Skeletal muscle satellite cell (primary cell): ENCODE results near the gene AFAP1L2.

Experiments
- H3K27me3 ChIP-seq: 2 replicates; pipeline ENCODE4 v1.7.0; 2013; ENCODE audit warnings: low read length; ENCODE audit not compliant: control insufficient read depth, insufficient read depth
- H3K36me3 ChIP-seq: 2 replicates; pipeline ENCODE4 v1.7.0; 2013; ENCODE audit warnings: mild to moderate bottlenecking, control low read depth, low read length; ENCODE audit not compliant: insufficient read depth
- H3K4me1 ChIP-seq: 2 replicates; pipeline ENCODE4 v1.7.0; 2013; ENCODE audit warnings: low read length; ENCODE audit not compliant: control insufficient read depth, insufficient read depth
- H3K4me2 ChIP-seq: 2 replicates; pipeline ENCODE4 v1.7.0; 2013; ENCODE audit warnings: mild to moderate bottlenecking, low read length
- H3K4me3 ChIP-seq: 2 replicates; pipeline ENCODE4 v1.7.0; 2013; ENCODE audit warnings: low read length
- H3K9ac ChIP-seq: 2 replicates; pipeline ENCODE4 v1.7.0; 2013; ENCODE audit warnings: mild to moderate bottlenecking, low read depth, low read length, moderate library complexity
- H3K9me3 ChIP-seq: replicated peaks from 2 replicates; pipeline ENCODE4 v1.7.0; 2013; ENCODE audit warnings: mild to moderate bottlenecking, control low read depth, low read length

AFAP1L2 gene

DNA sequence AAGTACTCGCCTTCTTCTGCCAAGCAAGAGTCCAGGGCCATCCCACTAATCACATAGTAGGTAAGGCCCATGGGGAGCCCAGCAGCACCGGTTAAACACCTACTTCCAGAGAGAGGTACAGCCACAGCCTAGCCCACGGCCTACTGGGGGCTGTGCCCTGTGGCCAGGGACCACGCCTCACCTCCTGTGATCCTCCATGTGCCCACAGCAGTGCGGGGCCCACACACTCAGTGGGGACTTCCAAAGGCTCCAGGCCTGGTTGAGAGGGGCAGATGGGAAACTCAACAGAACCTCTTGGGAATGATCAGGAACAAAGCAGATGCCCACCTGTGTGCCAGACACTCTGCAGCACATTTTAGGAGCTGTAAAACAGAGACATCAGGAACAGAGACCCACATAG is 19.7 kb downstream of the AFAP1L2 start:
- Histone ChIP-seq H3K4me1 (peaks cover 1% of the 10 kb centered on the region), H3K9ac (no peak overlapping the region), H3K9me3 (no peaks in the 10 kb centered on the region), H3K36me3 (no peaks in the 10 kb centered on the region), H3K4me2 (no peak overlapping the region), H3K4me3 (no peak overlapping the region), H3K27me3 (peaks cover 72% of the 10 kb centered on the region)

DNA sequence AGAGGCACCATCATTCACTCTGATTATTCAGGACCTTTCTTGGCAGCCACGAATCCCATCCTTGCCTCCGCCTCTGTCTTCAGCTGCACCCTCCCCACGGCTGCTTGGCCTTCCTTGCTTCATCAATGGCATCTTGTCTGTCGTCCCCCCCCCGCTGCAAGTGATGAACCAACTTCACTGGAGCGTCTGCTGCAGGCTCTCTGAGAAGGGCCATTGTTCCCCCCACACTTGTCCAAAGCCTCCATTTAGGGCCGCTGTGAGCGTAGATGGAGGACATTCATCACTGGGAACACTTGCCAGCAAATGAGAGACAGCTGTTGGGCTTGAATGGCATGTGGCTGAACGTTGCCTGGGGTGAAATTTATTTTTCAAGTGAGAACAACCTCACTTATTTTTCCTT is 20.1 kb downstream of the AFAP1L2 start:
- H3K27me3 ChIP-seq: peaks cover 72% of the 10 kb centered on the region
- H3K4me2 ChIP-seq: no peak overlapping the region
- no peak overlapping the region for H3K4me3 ChIP-seq
- H3K9ac ChIP-seq: no peak overlapping the region
- H3K36me3 ChIP-seq: no peaks in the 10 kb centered on the region
- H3K9me3 ChIP-seq: no peaks in the 10 kb centered on the region
- H3K4me1 ChIP-seq: no peaks in the 10 kb centered on the region

DNA sequence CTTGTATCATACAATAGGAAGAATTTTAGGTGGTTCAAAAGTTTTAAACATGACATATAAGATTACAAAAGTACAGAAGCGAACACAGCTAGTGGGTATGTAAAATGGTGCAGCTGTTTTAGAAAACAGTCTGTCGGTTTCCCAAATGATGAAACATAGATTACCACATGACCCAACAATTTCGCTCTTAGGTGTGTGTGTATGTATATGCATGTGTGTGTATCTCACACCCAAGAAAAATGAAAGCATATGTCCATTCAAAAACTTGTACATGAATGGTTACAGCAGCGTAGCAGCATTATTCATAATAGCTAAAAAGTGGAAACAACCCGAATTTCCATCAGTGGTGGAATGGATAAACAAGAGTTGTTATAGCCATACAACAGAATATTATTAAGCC is 23.5 kb downstream of the AFAP1L2 start:
- no peak overlapping the region for H3K4me3 ChIP-seq
- H3K4me2 ChIP-seq: no peak overlapping the region
- no peaks in the 10 kb centered on the region for H3K36me3 ChIP-seq
- H3K4me1 ChIP-seq: no peaks in the 10 kb centered on the region
- H3K27me3 ChIP-seq: peaks cover 76% of the 10 kb centered on the region
- H3K9ac ChIP-seq: no peak overlapping the region
- no peaks in the 10 kb centered on the region for H3K9me3 ChIP-seq

DNA sequence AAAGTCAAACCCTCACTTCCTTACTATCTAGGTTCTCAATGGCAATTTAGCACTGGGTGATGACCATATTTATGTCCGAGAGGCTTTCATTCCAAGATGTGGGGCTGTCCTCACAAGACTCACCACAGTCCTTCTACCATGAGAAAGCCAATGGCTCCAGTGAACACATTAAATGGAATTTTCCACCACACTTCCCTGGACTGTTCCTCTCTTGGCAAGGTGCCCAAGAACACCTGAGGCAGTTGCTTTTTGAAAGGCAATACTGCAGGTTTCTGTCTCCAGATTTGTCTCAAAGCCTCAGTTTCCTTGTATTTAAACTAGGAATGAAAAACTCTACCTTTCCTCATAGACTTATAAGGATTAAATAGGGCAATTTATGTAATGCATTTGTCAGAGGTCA is 24.2 kb downstream of the AFAP1L2 start:
- no peaks in the 10 kb centered on the region for H3K36me3 ChIP-seq
- H3K27me3 ChIP-seq: peaks cover 69% of the 10 kb centered on the region
- H3K4me3 ChIP-seq: no peak overlapping the region
- H3K4me2 ChIP-seq: no peak overlapping the region
- H3K9ac ChIP-seq: no peak overlapping the region
- no peaks in the 10 kb centered on the region for H3K9me3 ChIP-seq
- no peaks in the 10 kb centered on the region for H3K4me1 ChIP-seq

DNA sequence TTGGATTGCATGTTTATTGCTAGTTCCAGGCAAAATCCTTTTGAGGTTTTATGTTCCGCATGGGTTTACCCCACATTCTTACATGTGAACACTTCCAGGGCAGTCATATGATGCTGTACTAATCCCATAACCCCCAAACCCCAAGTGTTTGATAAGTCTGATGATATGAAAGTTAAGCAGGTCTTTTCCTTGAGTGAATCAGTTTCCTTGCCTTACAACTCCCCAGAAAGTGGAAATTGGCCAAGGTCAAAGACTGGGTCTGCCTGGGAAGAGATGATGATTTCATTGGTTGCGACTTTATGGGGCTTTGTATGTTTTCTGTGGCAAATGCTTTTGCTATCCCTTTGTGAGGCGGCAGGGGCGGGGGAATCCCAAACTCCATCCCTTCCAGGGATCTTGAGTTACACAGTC is 24.7 kb downstream of the AFAP1L2 start:
- H3K36me3 ChIP-seq: no peaks in the 10 kb centered on the region
- H3K9me3 ChIP-seq: no peaks in the 10 kb centered on the region
- no peak overlapping the region for H3K4me3 ChIP-seq
- H3K4me2 ChIP-seq: no peak overlapping the region
- no peak overlapping the region for H3K9ac ChIP-seq
- peaks cover 66% of the 10 kb centered on the region for H3K27me3 ChIP-seq
- H3K4me1 ChIP-seq: no peaks in the 10 kb centered on the region

DNA sequence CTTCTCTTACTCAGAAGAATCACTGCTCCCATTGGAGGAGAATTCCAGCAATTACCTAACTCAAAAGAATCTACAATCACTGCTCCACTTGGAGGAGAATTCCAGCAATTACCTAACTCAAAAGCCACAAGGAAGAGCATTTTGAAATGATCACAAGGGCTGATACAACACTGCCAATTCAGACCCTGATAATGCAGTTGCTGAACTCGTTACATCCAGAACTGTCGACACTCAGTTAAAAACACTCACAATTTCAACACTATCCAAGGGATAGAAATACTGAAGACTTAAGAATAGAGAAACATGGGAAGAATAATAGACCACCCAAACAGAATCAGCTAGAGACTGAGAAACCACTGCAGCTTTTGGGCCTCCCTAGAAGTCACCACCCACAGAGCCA is 27.8 kb downstream of the AFAP1L2 start:
- Histone ChIP-seq H3K9me3 (no peaks in the 10 kb centered on the region), H3K27me3 (peaks cover 49% of the 10 kb centered on the region)

DNA sequence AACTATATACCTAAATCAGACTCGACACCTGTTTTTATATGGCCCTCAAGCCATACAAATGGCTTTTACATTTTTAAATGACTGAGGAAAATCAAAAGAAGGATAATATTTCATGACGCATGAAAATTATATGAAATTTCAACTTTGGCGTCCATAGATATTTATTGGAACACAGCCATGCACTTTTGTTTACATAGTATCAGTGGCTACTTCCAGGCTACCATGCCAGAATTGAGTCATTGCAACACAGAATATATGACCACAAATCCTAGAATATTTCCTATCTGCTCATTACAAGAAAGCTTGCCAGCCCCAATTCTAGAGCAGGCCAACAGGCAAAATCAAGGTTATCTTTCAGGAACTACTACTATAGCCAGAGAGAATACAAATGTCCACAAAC is 29.3 kb downstream of the AFAP1L2 start:
- no peaks in the 10 kb centered on the region for H3K4me1 ChIP-seq
- no peak overlapping the region for H3K9ac ChIP-seq
- no peak overlapping the region for H3K4me2 ChIP-seq
- no peaks in the 10 kb centered on the region for H3K36me3 ChIP-seq
- peaks cover 42% of the 10 kb centered on the region for H3K27me3 ChIP-seq
- no peaks in the 10 kb centered on the region for H3K9me3 ChIP-seq
- no peak overlapping the region for H3K4me3 ChIP-seq

More for the DNA sequence above, 27.8 kb downstream of the AFAP1L2 start:
- no peak overlapping the region for H3K4me3 ChIP-seq
- no peaks in the 10 kb centered on the region for H3K4me1 ChIP-seq
- no peaks in the 10 kb centered on the region for H3K36me3 ChIP-seq
- no peak overlapping the region for H3K4me2 ChIP-seq
- H3K9ac ChIP-seq: no peak overlapping the region

DNA sequence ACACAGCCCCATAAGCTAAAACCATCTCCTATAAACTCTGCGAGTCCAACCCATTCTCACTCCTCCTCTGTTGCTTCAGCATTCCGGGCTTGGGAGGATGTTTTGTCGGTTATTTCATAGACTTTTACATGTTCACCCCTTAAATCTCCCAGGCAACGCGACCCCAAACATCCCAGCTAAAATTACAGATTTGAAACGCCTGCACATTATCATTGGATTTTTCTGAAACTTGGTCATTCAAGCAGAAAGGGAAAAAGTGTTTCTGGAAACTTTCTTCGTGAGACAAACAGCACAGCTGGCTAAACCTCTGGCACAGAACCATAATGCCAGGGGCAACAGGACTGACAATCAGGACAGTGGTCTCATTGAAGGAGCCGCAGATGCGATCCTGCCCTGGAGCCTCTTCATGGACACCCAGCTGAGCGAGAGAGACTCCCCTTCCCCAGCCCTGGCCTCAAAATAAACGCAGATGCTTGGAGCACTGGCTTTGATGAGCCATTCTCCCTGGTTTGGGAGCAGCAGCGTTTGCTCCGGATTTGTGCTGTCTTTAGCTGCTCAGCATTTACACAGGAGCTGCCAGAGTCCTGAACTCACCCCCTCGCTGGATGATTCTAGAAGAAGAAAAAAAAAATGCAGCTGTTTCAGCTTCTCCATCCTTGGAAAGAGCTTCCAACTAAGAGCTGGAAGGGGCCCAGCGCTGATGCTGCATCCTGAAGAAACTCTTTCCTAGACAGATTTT is 30.1 kb downstream of the AFAP1L2 start:
- Histone ChIP-seq H3K27me3 (peaks cover 42% of the 10 kb centered on the region), H3K4me3 (no peak overlapping the region), H3K4me1 (no peaks in the 10 kb centered on the region), H3K9me3 (no peaks in the 10 kb centered on the region), H3K9ac (no peak overlapping the region), H3K4me2 (no peak overlapping the region), H3K36me3 (no peaks in the 10 kb centered on the region)

DNA sequence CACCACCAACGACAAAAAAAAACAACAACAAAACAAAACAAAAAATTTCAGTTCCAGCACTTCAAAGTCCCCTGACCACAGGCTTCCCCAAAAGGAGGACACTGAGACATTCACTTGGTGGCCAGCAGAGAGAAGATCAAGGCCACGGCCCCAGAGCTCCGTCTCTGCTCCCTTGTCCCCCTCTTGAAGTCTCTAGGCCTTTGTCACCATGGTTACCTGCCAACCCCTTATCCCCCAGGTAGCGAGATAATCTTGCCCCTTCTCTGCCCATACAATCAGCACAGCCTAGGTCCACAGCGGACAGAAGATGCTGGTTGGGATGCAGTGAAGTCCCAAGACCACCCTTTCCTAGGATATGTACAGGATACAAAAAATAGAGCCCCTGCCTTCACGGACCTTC is 30.7 kb downstream of the AFAP1L2 start:
- no peaks in the 10 kb centered on the region for H3K4me1 ChIP-seq
- H3K36me3 ChIP-seq: no peaks in the 10 kb centered on the region
- H3K4me2 ChIP-seq: no peak overlapping the region
- peaks cover 39% of the 10 kb centered on the region for H3K27me3 ChIP-seq
- H3K4me3 ChIP-seq: no peak overlapping the region
- H3K9me3 ChIP-seq: no peaks in the 10 kb centered on the region
- H3K9ac ChIP-seq: no peak overlapping the region

DNA sequence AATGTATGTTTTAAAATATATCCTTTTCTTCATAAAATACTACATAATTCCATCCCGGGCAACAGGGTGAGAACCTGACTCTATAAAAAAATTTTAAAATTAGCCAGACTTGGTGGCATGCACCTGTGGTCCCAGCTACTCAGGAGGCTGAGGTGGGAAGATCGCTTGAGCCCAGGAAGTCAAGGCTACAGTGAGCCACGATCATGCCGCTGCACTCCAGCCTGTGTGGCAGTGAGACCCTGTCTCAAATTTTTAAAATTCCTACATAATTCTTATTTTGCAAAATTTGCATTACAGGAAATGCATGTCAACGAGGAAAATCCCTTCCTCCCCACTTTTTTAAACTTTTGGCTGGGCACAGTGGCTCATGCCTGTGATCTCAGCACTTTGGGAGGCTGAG is 31.3 kb downstream of the AFAP1L2 start:
- peaks cover 33% of the 10 kb centered on the region for H3K27me3 ChIP-seq
- no peaks in the 10 kb centered on the region for H3K36me3 ChIP-seq
- H3K4me2 ChIP-seq: no peak overlapping the region
- H3K4me3 ChIP-seq: no peak overlapping the region
- H3K9ac ChIP-seq: no peak overlapping the region
- H3K9me3 ChIP-seq: no peaks in the 10 kb centered on the region
- no peaks in the 10 kb centered on the region for H3K4me1 ChIP-seq

DNA sequence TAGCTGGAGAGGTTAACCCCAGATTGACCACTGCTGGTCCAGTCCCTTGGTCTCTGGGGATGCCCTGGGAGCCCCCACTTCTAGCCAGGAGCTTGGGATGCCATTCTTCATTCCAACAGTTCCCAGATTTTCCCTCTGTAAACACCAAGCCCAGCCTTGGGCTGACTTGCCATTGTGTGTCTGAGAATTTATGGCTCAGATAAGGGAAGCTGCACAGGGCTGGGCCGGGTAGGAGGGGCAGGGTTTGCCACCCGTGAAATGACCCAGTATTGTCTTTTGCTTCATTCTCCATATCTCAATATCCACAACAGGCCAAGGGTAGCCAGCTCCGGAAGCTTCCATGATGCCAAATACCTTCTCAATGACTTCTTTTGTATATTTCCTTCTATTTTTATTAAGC is 32.1 kb downstream of the AFAP1L2 start:
- Histone ChIP-seq H3K36me3 (no peaks in the 10 kb centered on the region), H3K4me2 (no peak overlapping the region), H3K27me3 (peaks cover 28% of the 10 kb centered on the region), H3K9ac (no peak overlapping the region), H3K4me3 (no peak overlapping the region), H3K4me1 (peaks cover 1% of the 10 kb centered on the region), H3K9me3 (no peaks in the 10 kb centered on the region)

DNA sequence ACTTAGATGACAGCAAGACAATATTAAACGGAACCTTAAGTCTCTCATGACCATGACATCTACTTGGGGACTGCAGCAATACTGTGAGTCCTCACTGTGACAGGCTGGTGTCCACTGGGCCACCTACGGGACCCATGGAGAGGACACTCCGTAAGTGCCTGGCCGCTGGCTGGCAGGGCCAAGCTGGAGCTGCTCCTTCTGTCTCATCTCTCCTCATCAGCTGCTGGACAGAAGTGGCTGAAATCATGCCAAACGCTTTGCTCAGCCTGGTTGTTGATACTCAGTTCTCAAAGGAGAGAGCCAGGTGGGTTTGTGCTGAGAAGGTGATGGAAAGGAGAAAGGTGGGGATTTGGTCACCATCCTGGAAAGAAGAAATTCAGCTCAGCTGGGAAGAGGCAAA is 33.3 kb downstream of the AFAP1L2 start:
- Histone ChIP-seq H3K27me3 (peaks cover 19% of the 10 kb centered on the region), H3K9me3 (no peaks in the 10 kb centered on the region), H3K4me1 (peaks cover 4% of the 10 kb centered on the region), H3K4me3 (no peak overlapping the region), H3K9ac (no peak overlapping the region), H3K4me2 (no peak overlapping the region), H3K36me3 (no peaks in the 10 kb centered on the region)
